Prostate gland (tissue), 2 donors: ENCODE results near the gene RACGAP1. TPM values are rescaled to one million over a fixed set of nuclear protein-coding genes. Genes with fewer than 3 reads are reported as not detected.

ENCODE experiments used
- DNase-seq: peaks from one replicate; pipeline ENCODE4 v3.0.0-alpha.2; 2019; ENCODE audit warnings: low spot score
- H3K27ac ChIP-seq, 2 donors: fragments of 200-600 bp; sonication (generic); 2 replicates each; pipeline ENCODE4 v1.5.1; 2017 to 2019
- H3K27me3 ChIP-seq: fragments of 200-600 bp; sonication (generic); replicated peaks from 2 replicates; pipeline ENCODE4 v1.5.1; 2019; ENCODE audit not compliant: insufficient read depth
- H3K36me3 ChIP-seq, 2 donors: fragments of 200-600 bp; sonication (generic); 1 replicate in 1 of 2; 2 replicates in 1 of 2; pipeline versions ENCODE4 v1.5.1 to v1.8.1; 2017 to 2019
- H3K4me1 ChIP-seq: fragments of 200-600 bp; sonication (generic); replicated peaks from 2 replicates; pipeline ENCODE4 v1.5.1; 2019
- H3K4me3 ChIP-seq, 2 donors: fragments of 200-600 bp; sonication (generic); 2 replicates each; pipeline ENCODE4 v1.5.1; 2017 to 2019
- H3K9me3 ChIP-seq: fragments of 200-600 bp; sonication (generic); 2 replicates; pipeline ENCODE4 v1.5.1; 2017
- POLR2A ChIP-seq: fragments of 450-650 bp; IDR thresholded peaks from one replicate; pipeline ENCODE4 v1.6.1; 2016; ENCODE audit warnings: antibody characterized with exemption, mild to moderate bottlenecking
- POLR2AphosphoS5 ChIP-seq: sonication (generic); formaldehyde crosslinking; IDR thresholded peaks from one replicate; pipeline ENCODE4 v1.6.1; 2017; ENCODE audit warnings: antibody characterized with exemption
- WGBS: methylation state at CpG from one replicate; pipeline ENCODE4 v1.1.5; 2018; 5-methylcytosine and 5-hydroxymethylcytosine counted together
- intact Hi-C: fragments of 100-400 bp; cut with DNase I; formaldehyde crosslinking; loops from one replicate; pipeline ENCODE4 v1.14.2; 2022
- total RNA-seq, 2 donors: library from RNA; depleted of rRNA; stranded (reverse); fragments of >200 nt; gene quantifications; one replicate each; pipeline ENCODE4 v1.1.0, GENCODE V29; 2016
- TF ChIP-seq, protein P1 (sequence below), 4 experiments: fragments of 200-600 bp in 2 of 4; fragments of 450-650 bp in 2 of 4; sonication (generic) in 2 of 4; IDR thresholded peaks; 1 replicate in 3 of 4; 2 replicates in 1 of 4; pipeline ENCODE4 v1.5.1; 2016 to 2019; ENCODE audit warnings: antibody characterized with exemption in 4 of 4, mild to moderate bottlenecking in 2 of 4, moderate library complexity in 2 of 4

Gene RACGAP1
- total RNA-seq, 2 donors from 2014 or later, result 9.1 to 18.9 TPM

GRCh38 chr12:50055831-50056638 lies 30.7 kb upstream of the RACGAP1 start:
- Histone ChIP-seq H3K36me3 (no peaks in the 10 kb centered on the region), H3K27ac (no peak overlapping the region), H3K9me3 (no peaks in the 10 kb centered on the region), H3K4me3 (no peak overlapping the region), H3K4me1 (no peaks in the 10 kb centered on the region), H3K27me3 (no peaks in the 10 kb centered on the region)
- intact Hi-C loops, result loop anchor here (5.0 kb wide), 1 partner anchor 89 kb away; no protein-coding TSS in a partner anchor
- peak; percentile 20 for DNase-seq
- TF ChIP-seq, protein P1, sequence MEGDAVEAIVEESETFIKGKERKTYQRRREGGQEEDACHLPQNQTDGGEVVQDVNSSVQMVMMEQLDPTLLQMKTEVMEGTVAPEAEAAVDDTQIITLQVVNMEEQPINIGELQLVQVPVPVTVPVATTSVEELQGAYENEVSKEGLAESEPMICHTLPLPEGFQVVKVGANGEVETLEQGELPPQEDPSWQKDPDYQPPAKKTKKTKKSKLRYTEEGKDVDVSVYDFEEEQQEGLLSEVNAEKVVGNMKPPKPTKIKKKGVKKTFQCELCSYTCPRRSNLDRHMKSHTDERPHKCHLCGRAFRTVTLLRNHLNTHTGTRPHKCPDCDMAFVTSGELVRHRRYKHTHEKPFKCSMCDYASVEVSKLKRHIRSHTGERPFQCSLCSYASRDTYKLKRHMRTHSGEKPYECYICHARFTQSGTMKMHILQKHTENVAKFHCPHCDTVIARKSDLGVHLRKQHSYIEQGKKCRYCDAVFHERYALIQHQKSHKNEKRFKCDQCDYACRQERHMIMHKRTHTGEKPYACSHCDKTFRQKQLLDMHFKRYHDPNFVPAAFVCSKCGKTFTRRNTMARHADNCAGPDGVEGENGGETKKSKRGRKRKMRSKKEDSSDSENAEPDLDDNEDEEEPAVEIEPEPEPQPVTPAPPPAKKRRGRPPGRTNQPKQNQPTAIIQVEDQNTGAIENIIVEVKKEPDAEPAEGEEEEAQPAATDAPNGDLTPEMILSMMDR (IDR thresholded peaks at IDR 0.05), result peak; percentile 74 to 91 (median 79)
- TF ChIP-seq POLR2AphosphoS5 (no peak), POLR2A (no peak)
- 15% methylated on average over 17 of the region's 17 CpGs for WGBS

GRCh38 chr12:50053583-50053982 lies 28.3 kb upstream of the RACGAP1 start:
- intact Hi-C loops, result no loop called here
- 91% methylated on average over 1 of the region's 1 CpG for WGBS
- no peak overlapping the region for H3K27ac ChIP-seq
- H3K27me3 ChIP-seq, result no peaks in the 10 kb centered on the region
- H3K9me3 ChIP-seq, result no peaks in the 10 kb centered on the region
- H3K36me3 ChIP-seq, result no peaks in the 10 kb centered on the region
- DNase-seq, result no peak
- TF ChIP-seq POLR2AphosphoS5 (no peak), POLR2A (no peak)
- TF ChIP-seq, protein P1 (IDR thresholded peaks at IDR 0.05), result no peak
- no peak overlapping the region for H3K4me3 ChIP-seq
- H3K4me1 ChIP-seq, result no peaks in the 10 kb centered on the region

DNA sequence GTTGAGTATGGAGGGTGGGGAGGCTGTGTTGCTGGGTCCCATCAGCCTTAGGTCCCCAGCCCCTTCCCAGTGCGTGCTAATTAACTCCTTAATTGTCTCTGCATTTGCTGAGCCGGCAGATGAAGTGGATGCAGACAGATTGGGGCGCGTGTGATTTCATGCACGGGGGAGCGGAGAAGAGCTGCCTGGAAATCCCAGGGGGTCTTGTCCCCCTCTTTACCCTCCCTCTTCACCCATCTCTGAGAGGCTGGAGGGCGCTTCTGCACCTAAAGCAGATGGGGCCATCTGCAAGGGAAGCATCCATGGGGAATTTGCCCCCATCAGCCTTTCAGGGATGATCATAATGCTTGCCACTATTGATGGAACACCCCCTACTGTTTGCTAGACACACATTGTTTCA lies 27.7 kb upstream of the RACGAP1 start:
- Histone ChIP-seq H3K4me1 (no peaks in the 10 kb centered on the region), H3K27ac (no peak overlapping the region), H3K9me3 (no peaks in the 10 kb centered on the region), H3K4me3 (no peak overlapping the region), H3K27me3 (no peaks in the 10 kb centered on the region), H3K36me3 (no peaks in the 10 kb centered on the region)
- 84% methylated on average over 7 of the region's 7 CpGs for WGBS
- intact Hi-C loops, result no loop called here
- TF ChIP-seq, protein P1 (IDR thresholded peaks at IDR 0.05), result no peak
- no peak for TF ChIP-seq POLR2AphosphoS5
- no peak for TF ChIP-seq POLR2A
- DNase-seq, result no peak

DNA sequence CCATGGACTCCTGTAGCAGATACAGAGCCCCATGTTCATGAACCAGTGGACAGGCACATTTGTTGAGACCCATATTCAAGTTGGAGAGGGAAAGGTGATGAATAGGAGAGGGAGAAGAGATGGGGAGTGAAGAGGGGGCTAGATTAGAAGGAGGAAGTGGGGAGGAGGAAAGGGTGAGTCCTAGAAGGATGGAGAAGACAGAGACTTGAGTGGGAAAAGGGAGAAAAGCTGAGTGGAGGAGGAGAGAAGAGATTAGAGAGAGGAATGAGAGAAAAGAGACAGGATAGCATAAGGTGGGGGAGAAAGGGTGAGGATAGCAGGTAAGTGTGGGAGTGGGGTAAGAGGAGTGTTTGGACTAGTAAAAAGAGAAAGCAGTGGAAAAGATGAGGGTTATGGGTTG lies 27.2 kb upstream of the RACGAP1 start:
- Histone ChIP-seq H3K9me3 (no peaks in the 10 kb centered on the region), H3K27me3 (no peaks in the 10 kb centered on the region), H3K4me3 (no peak overlapping the region), H3K27ac (no peak overlapping the region), H3K36me3 (no peaks in the 10 kb centered on the region), H3K4me1 (no peaks in the 10 kb centered on the region)
- TF ChIP-seq, protein P1 (IDR thresholded peaks at IDR 0.05), result no peak
- TF ChIP-seq POLR2AphosphoS5 (no peak), POLR2A (no peak)
- DNase-seq, result no peak
- intact Hi-C loops, result no loop called here
